ENCODE data around the gene HOXA7.

Gene HOXA7

GRCh38 chr7:27169658-27170425 lies 13.4 kb upstream of the HOXA7 start:
- no peak for DNase-seq

GRCh38 chr7:27168265-27168947 lies 11.9 kb upstream of the HOXA7 start:
- DNase-seq = peak; percentile 36

- no peak for DNase-seq
These were observed 11.4 kb upstream of the HOXA7 start for GRCh38 chr7:27167916-27168264.

- DNase-seq = no peak
These were observed 10.3 kb upstream of the HOXA7 start for GRCh38 chr7:27166531-27167505.

GRCh38 chr7:27165996-27166530 lies 9.6 kb upstream of the HOXA7 start:
- no peak for DNase-seq

GRCh38 chr7:27165089-27165995 lies 8.9 kb upstream of the HOXA7 start, which contains the start of gene HOXA9:
TSS of gene HOXA9 (minus strand) at chr7:27165537. CDS start at chr7:27165457, 80 bp downstream.
- DNase-seq = no peak

GRCh38 chr7:27164367-27165088 lies 8.1 kb upstream of the HOXA7 start:
- no peak for DNase-seq

GRCh38 chr7:27164045-27164366 lies 7.5 kb upstream of the HOXA7 start:
- DNase-seq = no peak

GRCh38 chr7:27163288-27164044 lies 7.0 kb upstream of the HOXA7 start:
- DNase-seq = no peak

- no peak for DNase-seq
These were observed 6.2 kb upstream of the HOXA7 start for GRCh38 chr7:27162561-27163287.

- DNase-seq = no peak
These were observed 5.5 kb upstream of the HOXA7 start for GRCh38 chr7:27161721-27162560.

GRCh38 chr7:27161214-27161720 lies 4.8 kb upstream of the HOXA7 start:
- DNase-seq = no peak

GRCh38 chr7:27160546-27161213 lies 4.2 kb upstream of the HOXA7 start:
- peak; percentile 86 for DNase-seq

GRCh38 chr7:27160145-27160545 lies 3.7 kb upstream of the HOXA7 start:
- DNase-seq = no peak

- DNase-seq = no peak
These were observed 3.0 kb upstream of the HOXA7 start for GRCh38 chr7:27159266-27160144.

- no peak for DNase-seq
These were observed 2.2 kb upstream of the HOXA7 start for GRCh38 chr7:27158436-27159265.

All from activated CD4-positive, alpha-beta T cell treated with anti-CD3 and anti-CD28 coated beads, Interleukin-2, Interleukin-6, amounts not matched to agents 100 ng/mL and 50 ng/mL, durations not matched to agents 16 hours and 8 hours (primary cell).